HUES48 (cell line): Measurements from ENCODE around the gene PPM1L.
"Not testable (repeated sequence)": the region's sequence is repeated elsewhere in the genome, so short reads cannot be mapped to it uniquely, and the experiment has no call there.

Source experiments
- H3K27ac ChIP-seq: one replicate; pipeline ENCODE4 v1.7.0; 2013; ENCODE audit warnings: low read depth, low read length, inconsistent platforms
- H3K27me3 ChIP-seq: 2 replicates; pipeline ENCODE4 v1.6.1; 2013; ENCODE audit warnings: mild to moderate bottlenecking, low read length; ENCODE audit not compliant: control insufficient read depth, insufficient read depth
- H3K36me3 ChIP-seq: 2 replicates; pipeline ENCODE4 v1.6.1; 2013; ENCODE audit warnings: low read length; ENCODE audit not compliant: control insufficient read depth, insufficient read depth
- H3K4me1 ChIP-seq: 2 replicates; pipeline ENCODE4 v1.6.1; 2013; ENCODE audit warnings: mild to moderate bottlenecking, low read length; ENCODE audit not compliant: control insufficient read depth, insufficient read depth
- H3K4me3 ChIP-seq: 2 replicates; pipeline ENCODE4 v1.5.1; 2013; ENCODE audit warnings: mild to moderate bottlenecking, low read depth, low read length
- H3K9ac ChIP-seq: 2 replicates; pipeline ENCODE4 v1.6.1; 2013; ENCODE audit warnings: mild to moderate bottlenecking, low read depth, low read length, moderate library complexity
- H3K9me3 ChIP-seq: 2 replicates; pipeline ENCODE4 v1.6.1; 2013; ENCODE audit warnings: low read length; ENCODE audit not compliant: control insufficient read depth, insufficient read depth

Gene PPM1L

DNA sequence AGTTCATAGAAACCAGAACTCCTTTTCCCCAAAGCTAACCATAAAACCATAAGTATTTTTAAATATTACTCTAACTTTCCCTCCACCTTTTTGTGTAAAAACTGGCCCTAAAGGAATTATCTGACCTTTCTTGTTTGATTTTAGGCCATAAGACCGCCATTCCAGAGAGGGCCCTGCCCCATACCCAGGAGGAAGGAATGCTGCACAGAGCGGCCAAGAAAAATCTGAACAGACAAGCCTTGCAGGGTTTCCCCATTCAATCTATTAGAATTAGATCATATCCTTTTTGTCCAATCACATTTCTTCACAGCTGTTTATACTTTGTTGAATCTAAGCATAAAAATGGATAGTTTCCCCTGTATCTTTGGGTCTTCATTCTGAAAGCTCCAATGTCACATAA is 252.1 kb downstream of the PPM1L start:
- Histone ChIP-seq H3K27me3 (no peaks in the 10 kb centered on the region), H3K9me3 (no peaks in the 10 kb centered on the region), H3K36me3 (no peaks in the 10 kb centered on the region), H3K27ac (no peak overlapping the region), H3K4me3 (no peak overlapping the region), H3K9ac (no peak overlapping the region), H3K4me1 (no peaks in the 10 kb centered on the region)

DNA sequence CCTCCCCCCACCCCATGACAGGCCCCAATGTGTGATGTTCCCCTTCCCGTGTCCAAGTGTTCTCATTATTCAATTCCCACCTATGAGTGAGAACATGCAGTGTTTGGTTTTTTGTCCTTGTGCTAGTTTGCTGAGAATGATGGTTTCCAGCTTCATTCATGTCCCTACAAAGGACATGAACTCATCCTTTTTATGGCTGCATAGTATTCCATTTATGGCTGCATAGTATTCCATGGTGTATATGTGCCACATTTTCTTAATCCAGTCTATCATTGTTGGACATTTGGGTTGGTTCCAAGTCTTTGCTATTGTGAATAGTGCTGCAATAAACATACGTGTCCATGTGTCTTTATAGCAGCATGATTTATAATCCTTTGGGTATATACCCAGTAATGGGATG is 254.1 kb downstream of the PPM1L start:
- H3K4me1 ChIP-seq, H3K27me3 ChIP-seq, H3K9me3 ChIP-seq, H3K4me3 ChIP-seq, H3K9ac ChIP-seq, H3K27ac ChIP-seq, H3K36me3 ChIP-seq: not testable (repeated sequence)

DNA sequence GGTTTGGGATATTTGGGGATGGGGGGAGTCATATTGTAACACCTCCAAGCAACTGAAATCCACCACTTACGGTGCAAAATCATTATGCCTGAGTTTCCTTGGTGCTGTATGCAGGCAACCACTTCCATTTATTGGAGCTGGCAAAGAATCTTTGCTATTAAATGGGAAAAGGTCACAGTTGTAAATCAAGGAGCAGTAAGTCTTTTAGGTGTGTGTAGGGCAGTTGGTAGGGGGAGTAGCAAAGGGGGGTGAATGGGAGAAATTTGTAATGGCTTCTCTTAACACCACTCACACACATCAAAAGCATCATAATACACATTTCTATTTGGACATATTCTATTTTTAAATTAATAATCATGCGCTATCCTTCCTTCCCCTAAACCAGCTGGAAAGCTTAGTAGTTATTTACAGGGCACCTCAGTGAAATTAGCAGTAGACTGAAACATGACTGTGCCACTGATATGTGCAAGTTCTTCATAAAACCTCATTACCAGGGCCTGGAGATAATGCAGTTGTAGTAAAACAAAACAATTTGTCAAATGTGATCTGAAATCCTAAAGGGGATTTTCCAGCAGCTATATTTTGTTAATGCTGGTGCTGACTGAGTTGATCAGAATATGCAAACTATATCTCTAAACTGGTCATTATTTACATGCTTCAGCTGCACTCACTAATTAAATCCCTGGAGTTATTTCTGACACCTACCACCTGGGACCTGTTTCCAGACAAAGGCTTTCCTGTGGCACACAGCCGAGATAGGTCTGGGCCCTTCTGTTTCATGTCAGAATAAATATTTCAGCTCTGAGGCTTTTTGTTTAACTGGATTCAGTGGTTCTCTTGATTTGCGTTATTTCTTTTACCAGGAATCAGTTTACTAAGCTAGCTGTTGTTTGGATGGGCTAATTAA is 259.1 kb downstream of the PPM1L start:
- Histone ChIP-seq H3K4me1 (no peaks in the 10 kb centered on the region), H3K27ac (no peak overlapping the region), H3K9me3 (no peaks in the 10 kb centered on the region), H3K27me3 (no peaks in the 10 kb centered on the region), H3K36me3 (no peaks in the 10 kb centered on the region), H3K4me3 (no peak overlapping the region), H3K9ac (no peak overlapping the region)

DNA sequence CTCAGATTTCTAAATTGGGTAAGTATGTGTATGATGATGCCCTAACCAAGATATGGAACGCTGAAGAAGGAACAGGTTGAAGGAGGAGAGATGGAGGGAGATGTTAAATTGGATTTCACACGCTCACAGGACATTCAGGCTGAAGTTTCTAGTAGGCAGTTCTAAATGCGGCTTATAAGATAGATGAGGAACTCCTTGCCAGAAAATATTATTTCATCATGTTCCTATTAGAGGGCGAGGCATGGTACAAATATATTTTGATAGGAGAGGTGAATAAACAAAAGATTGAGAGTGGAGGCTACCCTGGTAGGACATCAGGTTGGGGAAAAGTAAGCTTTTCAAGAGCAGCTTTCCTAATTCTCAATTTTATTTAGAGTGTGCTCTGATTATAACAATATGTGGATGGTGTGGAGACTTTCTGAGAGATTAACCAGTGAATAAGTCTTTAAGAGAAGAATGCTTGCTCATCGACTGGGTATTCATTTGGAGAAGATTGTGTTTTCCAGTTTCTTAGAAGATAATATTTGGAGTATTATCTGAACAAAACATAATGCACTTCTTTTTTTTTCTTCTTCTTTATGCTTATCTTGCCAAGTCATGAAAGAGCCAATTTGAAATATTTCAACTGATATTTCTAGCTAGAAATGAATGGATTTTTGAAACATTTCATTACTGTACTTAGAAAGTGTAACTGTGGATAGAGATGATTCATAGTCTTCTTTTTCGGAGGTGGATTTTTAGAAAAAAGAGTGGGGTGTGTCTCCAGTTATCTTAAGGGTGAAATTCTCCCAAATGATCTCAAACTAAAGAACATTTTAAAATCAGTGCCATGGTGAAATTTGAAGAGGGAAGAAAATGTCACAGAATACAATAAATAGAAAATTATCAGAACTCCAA is 260.6 kb downstream of the PPM1L start:
- no peak overlapping the region for H3K9ac ChIP-seq
- no peak overlapping the region for H3K27ac ChIP-seq
- H3K9me3 ChIP-seq = no peaks in the 10 kb centered on the region
- H3K36me3 ChIP-seq = no peaks in the 10 kb centered on the region
- H3K4me3 ChIP-seq = no peak overlapping the region
- H3K27me3 ChIP-seq = no peaks in the 10 kb centered on the region
- H3K4me1 ChIP-seq = no peaks in the 10 kb centered on the region

DNA sequence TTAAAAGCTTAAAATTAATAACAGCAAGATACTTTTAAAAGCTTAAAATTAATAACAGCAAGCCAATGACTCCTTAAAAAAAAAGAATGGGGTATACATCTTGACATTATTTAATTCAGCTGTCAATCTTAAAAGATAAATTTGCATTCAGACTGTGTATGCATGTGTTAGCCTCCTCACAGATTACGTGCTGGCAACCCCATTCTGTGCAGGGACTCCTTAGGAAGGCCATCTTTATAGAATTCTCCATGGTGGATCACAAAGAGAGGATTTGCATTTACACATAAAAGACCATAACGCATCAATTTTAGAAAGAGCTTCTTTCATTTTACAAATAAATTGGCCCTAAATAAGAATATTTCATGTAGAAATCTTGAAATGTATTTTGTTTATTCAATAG is 261.9 kb downstream of the PPM1L start:
- Histone ChIP-seq H3K27ac (no peak overlapping the region), H3K36me3 (no peaks in the 10 kb centered on the region), H3K9me3 (peaks cover 7% of the 10 kb centered on the region), H3K4me3 (no peak overlapping the region), H3K27me3 (no peaks in the 10 kb centered on the region), H3K4me1 (no peaks in the 10 kb centered on the region), H3K9ac (no peak overlapping the region)

DNA sequence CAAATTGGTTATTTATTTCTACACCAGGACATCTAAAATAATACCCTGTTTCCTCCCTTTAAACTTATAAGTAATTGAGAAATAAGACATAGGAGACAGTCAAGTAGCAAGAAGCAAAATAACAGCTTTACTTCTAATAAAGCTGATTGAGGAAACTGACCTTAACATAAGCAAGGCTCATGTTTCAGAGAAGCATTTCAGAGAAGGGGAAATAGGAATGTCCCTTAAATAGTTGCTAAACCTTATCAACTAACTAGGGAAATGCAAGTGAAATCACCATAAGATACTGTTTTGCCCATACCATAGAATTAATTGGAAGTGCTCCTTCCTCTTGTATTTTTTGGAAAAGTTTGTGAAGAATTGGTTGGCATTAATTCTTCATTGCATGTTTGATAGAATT is 264.2 kb downstream of the PPM1L start:
- H3K27me3 ChIP-seq = no peaks in the 10 kb centered on the region
- H3K9ac ChIP-seq = no peak overlapping the region
- no peaks in the 10 kb centered on the region for H3K36me3 ChIP-seq
- no peaks in the 10 kb centered on the region for H3K4me1 ChIP-seq
- peaks cover 17% of the 10 kb centered on the region for H3K9me3 ChIP-seq
- no peak overlapping the region for H3K27ac ChIP-seq
- no peak overlapping the region for H3K4me3 ChIP-seq

DNA sequence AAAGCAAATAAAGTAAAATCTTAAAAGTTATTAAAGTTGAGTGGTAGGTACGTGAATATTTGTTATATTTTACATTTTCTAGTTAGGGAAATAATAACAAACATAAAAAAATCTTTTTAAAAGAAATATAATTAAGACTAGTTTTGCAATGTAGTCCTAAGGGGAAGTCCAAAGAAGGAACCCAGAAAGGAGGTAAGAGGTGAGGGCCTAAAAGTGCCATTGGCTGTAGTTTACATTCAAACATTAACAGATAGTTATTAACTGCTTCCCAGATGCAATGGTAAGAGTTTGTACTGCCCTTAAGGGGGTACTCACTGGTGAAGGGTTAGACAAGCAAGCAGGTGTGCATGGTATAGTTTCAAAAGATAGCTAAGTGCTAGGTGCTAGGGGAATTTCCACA is 269.9 kb downstream of the PPM1L start:
- Histone ChIP-seq H3K27me3 (no peaks in the 10 kb centered on the region), H3K27ac (no peak overlapping the region), H3K4me1 (0 out of 2 replicates have a peak, but pooled peaks cover 3% of the 10 kb centered on the region), H3K9ac (no peak overlapping the region), H3K9me3 (peaks cover 17% of the 10 kb centered on the region), H3K4me3 (no peak overlapping the region), H3K36me3 (no peaks in the 10 kb centered on the region)

DNA sequence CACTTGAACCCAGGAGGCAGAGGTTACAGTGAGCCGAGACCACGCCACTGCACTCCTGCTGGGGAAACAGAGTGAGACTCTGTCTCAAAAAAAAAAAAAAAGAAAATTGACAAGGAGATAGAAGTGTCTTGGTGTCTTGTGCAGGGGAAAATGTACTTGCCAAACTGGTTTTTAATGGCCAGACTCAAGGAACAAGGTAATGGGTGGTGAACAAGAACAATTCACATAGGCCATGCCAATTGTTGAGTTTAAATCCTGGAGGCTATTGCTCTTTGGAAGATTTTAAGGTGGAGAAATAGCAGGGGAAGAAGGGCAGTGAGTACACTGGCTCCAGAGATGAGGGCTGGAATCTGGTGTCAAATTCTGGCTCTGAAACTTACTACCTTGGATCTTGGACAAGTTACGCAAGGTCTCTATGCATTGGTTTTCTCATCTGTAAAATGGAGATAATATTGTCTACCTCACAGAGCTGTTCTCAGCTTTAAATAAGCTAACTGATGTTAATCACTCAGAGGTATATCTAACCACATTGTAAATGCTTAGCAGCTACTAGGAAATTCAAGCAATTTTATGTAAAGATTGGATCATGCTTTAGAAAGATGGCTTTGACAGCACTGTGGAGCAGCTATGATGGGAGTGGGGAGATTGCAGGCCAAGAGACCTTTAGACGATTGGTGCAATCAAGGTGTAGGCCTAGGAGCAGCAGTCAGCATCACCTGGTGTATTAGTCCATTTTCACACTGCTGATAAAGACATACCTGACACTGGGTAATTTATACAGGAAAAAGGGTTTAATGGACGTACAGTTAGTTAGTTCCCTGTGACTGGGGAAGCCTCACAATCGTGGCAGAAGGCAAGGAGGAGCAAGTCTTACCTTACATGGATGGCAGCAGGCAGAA is 270.8 kb downstream of the PPM1L start:
- Histone ChIP-seq H3K9ac (no peak overlapping the region), H3K27me3 (no peaks in the 10 kb centered on the region), H3K4me1 (0 out of 2 replicates have a peak, but pooled peaks cover 3% of the 10 kb centered on the region), H3K36me3 (no peaks in the 10 kb centered on the region), H3K9me3 (peaks cover 17% of the 10 kb centered on the region), H3K4me3 (no peak overlapping the region), H3K27ac (no peak overlapping the region)

DNA sequence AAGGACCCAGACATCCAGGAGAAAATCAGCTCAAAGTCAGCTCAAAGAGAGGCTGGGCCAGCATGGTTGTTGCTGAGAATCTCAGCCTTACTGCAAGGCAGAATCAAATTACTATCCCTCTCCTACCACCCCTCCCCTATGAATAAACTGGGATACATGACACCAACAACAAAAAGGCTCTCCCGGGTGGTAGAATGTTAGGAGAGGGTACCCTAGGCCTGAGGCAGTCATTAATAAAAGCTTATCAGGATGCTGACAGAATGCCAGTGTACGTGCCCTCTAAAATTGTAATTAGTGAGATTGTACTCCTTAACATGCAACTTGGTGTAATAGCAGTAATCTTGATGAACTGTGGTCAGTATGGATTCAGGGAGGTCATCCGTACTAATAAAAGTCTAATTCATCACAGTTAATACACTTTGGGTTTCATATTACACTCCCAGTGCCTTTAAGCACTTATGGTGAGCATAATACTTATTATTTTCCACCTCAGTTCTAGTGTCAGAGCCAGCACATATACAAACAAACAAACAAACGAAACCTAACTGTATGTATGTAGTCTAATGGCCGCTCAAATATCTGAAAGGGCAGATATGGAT is 272.6 kb downstream of the PPM1L start:
- H3K4me3 ChIP-seq = no peak overlapping the region

DNA sequence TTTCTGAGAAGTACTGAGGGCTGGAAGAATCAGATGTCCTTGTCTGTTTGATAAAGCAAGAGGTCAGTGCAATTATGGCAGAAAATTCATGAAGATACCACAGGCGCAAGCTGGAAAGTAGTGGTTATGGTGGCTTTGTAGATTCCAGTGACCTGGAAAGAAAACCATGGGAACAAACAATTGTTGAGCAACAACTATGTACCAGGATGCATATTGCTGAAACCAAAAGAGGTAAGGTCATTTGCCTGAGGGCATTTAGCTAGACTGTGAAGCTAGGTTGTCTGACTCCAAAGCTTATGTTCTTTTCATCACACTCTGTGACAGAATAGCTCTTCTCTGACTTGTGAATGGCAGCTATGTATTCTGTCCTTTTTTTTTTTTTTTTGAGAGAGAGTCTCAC is 275.1 kb downstream of the PPM1L start:
- H3K4me1 ChIP-seq = 0 out of 2 replicates have a peak, but pooled peaks cover 3% of the 10 kb centered on the region
- H3K27ac ChIP-seq = no peak overlapping the region
- no peaks in the 10 kb centered on the region for H3K36me3 ChIP-seq
- no peak overlapping the region for H3K9ac ChIP-seq
- no peaks in the 10 kb centered on the region for H3K27me3 ChIP-seq
- no peaks in the 10 kb centered on the region for H3K9me3 ChIP-seq
- H3K4me3 ChIP-seq = no peak overlapping the region

More for the DNA sequence above, 272.6 kb downstream of the PPM1L start:
- no peak overlapping the region for H3K27ac ChIP-seq
- H3K9ac ChIP-seq = no peak overlapping the region
- no peaks in the 10 kb centered on the region for H3K27me3 ChIP-seq
- H3K4me1 ChIP-seq = 0 out of 2 replicates have a peak, but pooled peaks cover 3% of the 10 kb centered on the region
- no peaks in the 10 kb centered on the region for H3K36me3 ChIP-seq
- peaks cover 3% of the 10 kb centered on the region for H3K9me3 ChIP-seq
